Measurements from ENCODE around the gene SORCS3. TPM values are rescaled to one million over a fixed set of nuclear protein-coding genes. Genes with fewer than 3 reads are reported as not detected.

The SORCS3 gene
- total and polyA plus RNA-seq, 2 of the 13 experiments (the other 11 are each of a cell fraction or from before 2014, with no cell fraction given), result 0.07 TPM; not detected in 1

DNA sequence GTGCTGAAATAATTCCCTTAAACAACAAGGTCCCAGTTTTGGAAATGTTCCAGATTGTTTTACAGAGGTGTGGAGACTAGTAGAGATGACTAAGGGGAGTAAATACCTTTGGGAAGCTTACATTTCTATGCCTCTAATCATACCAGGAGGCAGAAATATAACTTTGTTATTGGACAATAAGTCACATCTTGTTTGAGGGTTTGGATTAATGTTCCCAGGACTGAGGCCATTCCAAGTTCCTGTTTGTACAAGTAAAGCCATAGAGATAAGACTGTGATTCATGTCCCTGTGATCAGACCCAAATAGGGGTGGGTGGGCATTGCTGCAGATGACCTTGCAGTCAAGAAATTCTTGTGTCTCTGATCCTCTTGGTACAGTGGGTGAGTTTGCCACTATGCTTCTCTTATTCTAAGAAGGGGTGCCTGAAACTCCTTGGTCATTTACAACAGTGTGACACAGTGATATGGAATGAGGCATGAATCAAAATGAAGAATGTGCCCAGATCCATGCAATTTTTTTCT lies 508.3 kb downstream of the SORCS3 start (continued):
- TF ChIP-seq ZNF513 (CRISPR knock-in tag; conservative IDR thresholded peaks at IDR 0.05), result no peak
- no peak for TF ChIP-seq RFX5 (IDR thresholded peaks at IDR 0.05; ENCODE audit: low read depth, low read length)
- no peak for TF ChIP-seq ZNF615 (CRISPR knock-in tag; IDR thresholded peaks at IDR 0.05; ENCODE audit: borderline replicate concordance)
- no peak for TF ChIP-seq ZMYM3 (CRISPR knock-in tag; IDR thresholded peaks at IDR 0.05)

DNA sequence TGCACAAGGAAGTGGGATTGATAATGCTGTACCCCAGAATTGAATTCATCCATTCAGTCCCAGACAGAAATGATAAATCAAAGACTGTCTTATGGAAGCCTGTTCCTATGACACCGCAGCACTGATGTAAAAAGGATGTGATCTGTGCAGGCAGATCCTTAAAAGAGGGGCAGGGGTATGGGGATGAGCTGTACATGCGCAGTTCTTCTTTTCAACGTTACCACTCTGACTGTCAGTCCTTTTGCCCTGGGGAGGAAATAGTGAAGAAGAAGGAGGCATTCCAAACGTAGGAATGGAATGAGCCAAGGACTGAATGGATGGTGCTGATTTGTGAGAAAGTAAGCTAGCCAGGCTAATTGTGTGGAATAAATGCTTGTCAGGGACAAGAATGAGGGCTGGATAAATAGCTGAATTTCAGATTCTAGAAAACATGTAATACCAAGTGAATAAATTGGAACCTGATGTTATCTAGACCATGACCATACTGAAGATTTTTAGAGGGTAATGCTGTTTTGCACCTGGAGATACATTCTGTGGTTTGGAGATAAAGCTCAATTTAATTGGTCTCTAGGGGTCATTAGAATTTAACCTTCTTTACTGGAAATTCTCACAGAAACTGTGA lies 509.3 kb downstream of the SORCS3 start:
- H3K36me3 ChIP-seq (replicated peaks in 1 of 2; ENCODE audit: control insufficient read depth in 1 of 2, insufficient read depth in 2 of 2, low read length in 2 of 2), result no peaks in the 10 kb centered on the region
- no peaks in the 10 kb centered on the region for H3K27me3 ChIP-seq (ENCODE audit: control insufficient read depth in 1 of 2, insufficient read depth in 2 of 2, low read length in 2 of 2)
- in situ Hi-C loops (cut with HindIII; ENCODE audit: extremely low pct_ligation_motif_present, low pct_unique_long_range_greater_than_20kb) (no loop called here), intact Hi-C loops (cut with micrococcal nuclease; ENCODE audit: unreplicated experiment) (no loop called here)
- H3K79me2 ChIP-seq (ENCODE audit: insufficient read depth, low read length), result no peaks in the 10 kb centered on the region
- no TSS peak for BruUV-seq (replicated peaks)
- 49% methylated on average over 4 of the region's 4 CpGs for WGBS (ENCODE audit: low lambda C conversion rate)
- peaks cover 58% of the 10 kb centered on the region for H3K9me3 ChIP-seq (ENCODE audit: low read length)
- DNase-seq (ENCODE audit: low spot score) (no peak), ATAC-seq (no peak), FAIRE-seq (no peak)
- no peaks in the 10 kb centered on the region for H4K20me1 ChIP-seq (ENCODE audit: insufficient read depth, low read length)
- no peak overlapping the region for H3K9ac ChIP-seq (ENCODE audit: insufficient read depth, low read depth, low read length)
- H2AFZ ChIP-seq (ENCODE audit: low read length), result no peak overlapping the region
- H3K4me1 ChIP-seq (ENCODE audit: insufficient read depth, low read length), result no peaks in the 10 kb centered on the region
- no peak overlapping the region for H3K4me3 ChIP-seq (replicated peaks in 1 of 3; ENCODE audit: insufficient read depth in 1 of 3, low read depth in 2 of 3, low read length in 3 of 3)
- CTCF ChIA-PET (ENCODE audit: low intra/inter-chr PET ratio, low total read pairs), result no interaction called here
- H3K27ac ChIP-seq (ENCODE audit: extremely low read length, insufficient read depth, low read length), result no peak overlapping the region
- no peak overlapping the region for H3K4me2 ChIP-seq (ENCODE audit: low read depth, low read length)
- POLR2A ChIA-PET, result no interaction called here
- TF ChIP-seq ZNF724P (CRISPR knock-in tag; IDR thresholded peaks at IDR 0.05; ENCODE audit: borderline replicate concordance), result no peak
- no peak for TF ChIP-seq RFX3 (CRISPR knock-in tag; IDR thresholded peaks at IDR 0.05)
- TF ChIP-seq CREB1 (IDR thresholded peaks at IDR 0.05), result no peak
- no peak for TF ChIP-seq CREB1 (CRISPR knock-in tag; IDR thresholded peaks at IDR 0.05)
- TF ChIP-seq HDAC2 (CRISPR knock-in tag; IDR thresholded peaks at IDR 0.05), result no peak
- TF ChIP-seq, protein P1, sequence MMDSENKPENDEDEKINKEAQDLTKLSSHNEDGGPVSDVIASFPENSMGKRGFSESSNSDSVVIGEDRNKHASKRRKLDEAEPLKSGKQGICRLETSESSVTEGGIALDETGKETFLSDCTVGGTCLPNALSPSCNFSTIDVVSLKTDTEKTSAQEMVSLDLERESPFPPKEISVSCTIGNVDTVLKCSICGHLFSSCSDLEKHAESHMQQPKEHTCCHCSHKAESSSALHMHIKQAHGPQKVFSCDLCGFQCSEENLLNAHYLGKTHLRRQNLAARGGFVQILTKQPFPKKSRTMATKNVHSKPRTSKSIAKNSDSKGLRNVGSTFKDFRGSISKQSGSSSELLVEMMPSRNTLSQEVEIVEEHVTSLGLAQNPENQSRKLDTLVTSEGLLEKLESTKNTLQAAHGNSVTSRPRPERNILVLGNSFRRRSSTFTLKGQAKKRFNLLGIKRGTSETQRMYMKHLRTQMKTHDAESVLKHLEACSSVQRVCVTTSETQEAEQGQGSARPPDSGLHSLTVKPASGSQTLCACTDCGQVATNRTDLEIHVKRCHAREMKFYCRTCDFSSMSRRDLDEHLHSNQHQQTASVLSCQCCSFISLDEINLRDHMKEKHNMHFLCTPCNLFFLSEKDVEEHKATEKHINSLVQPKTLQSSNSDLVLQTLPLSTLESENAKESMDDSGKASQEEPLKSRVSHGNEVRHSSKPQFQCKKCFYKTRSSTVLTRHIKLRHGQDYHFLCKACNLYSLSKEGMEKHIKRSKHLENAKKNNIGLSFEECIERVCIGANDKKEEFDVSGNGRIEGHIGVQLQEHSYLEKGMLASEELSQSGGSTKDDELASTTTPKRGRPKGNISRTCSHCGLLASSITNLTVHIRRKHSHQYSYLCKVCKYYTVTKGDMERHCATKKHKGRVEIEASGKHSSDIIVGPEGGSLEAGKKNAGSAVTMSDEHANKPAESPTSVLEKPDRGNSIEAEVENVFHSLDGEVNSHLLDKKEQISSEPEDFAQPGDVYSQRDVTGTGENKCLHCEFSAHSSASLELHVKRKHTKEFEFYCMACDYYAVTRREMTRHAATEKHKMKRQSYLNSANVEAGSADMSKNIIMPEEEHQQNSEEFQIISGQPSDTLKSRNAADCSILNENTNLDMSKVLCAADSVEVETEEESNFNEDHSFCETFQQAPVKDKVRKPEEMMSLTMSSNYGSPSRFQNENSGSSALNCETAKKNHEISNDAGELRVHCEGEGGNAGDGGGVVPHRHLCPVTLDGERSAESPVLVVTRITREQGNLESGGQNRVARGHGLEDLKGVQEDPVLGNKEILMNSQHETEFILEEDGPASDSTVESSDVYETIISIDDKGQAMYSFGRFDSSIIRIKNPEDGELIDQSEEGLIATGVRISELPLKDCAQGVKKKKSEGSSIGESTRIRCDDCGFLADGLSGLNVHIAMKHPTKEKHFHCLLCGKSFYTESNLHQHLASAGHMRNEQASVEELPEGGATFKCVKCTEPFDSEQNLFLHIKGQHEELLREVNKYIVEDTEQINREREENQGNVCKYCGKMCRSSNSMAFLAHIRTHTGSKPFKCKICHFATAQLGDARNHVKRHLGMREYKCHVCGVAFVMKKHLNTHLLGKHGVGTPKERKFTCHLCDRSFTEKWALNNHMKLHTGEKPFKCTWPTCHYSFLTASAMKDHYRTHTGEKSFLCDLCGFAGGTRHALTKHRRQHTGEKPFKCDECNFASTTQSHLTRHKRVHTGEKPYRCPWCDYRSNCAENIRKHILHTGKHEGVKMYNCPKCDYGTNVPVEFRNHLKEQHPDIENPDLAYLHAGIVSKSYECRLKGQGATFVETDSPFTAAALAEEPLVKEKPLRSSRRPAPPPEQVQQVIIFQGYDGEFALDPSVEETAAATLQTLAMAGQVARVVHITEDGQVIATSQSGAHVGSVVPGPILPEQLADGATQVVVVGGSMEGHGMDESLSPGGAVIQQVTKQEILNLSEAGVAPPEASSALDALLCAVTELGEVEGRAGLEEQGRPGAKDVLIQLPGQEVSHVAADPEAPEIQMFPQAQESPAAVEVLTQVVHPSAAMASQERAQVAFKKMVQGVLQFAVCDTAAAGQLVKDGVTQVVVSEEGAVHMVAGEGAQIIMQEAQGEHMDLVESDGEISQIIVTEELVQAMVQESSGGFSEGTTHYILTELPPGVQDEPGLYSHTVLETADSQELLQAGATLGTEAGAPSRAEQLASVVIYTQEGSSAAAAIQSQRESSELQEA (CRISPR knock-in tag; IDR thresholded peaks at IDR 0.05; ENCODE audit: not compliant biosample characterization), result no peak
- TF ChIP-seq ZNF10 (CRISPR knock-in tag; IDR thresholded peaks at IDR 0.05; ENCODE audit: borderline replicate concordance, low read depth), result no peak
- TF ChIP-seq MTA1 (CRISPR knock-in tag; IDR thresholded peaks at IDR 0.05; ENCODE audit: borderline replicate concordance), result no peak
- no peak for TF ChIP-seq ZFP36 (IDR thresholded peaks at IDR 0.05; ENCODE audit: borderline replicate concordance, low read depth, low read length, partially characterized antibody)

All from HepG2 (cell line).